HCEC 1CT (cell line): ENCODE results near the gene DLL4.
A peak's percentile ranks its signal among the peaks of the same experiment; 100 is the strongest.
"Not testable (repeated sequence)": the region's sequence is repeated elsewhere in the genome, so short reads cannot be mapped to it uniquely, and the experiment has no call there.

Experiments used
- DNase-seq: peaks from one replicate; pipeline ENCODE4 v3.0.0-alpha.2; 2017

DLL4 gene

GRCh38 chr15:40961740-40962139, 32.6 kb downstream of the DLL4 start:
- DNase-seq = not testable (repeated sequence)

DNA sequence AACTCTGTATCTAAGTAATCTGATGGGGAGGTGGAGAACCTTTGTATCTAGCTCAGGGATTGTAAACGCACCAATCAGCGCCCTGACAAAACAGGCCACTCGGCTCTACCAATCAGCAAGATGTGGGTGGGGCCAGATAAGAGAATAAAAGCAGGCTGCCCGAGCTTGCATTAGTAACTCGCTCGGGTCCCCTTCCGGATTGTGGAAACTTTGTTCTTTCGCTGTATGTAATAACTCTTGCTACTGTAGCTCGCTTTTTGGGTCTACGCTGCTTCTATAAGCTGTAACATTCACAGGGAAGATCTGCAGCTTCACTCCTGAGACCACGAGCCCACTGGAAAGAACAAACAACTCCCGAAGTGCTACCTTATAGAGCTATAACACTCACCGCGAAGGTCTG, 33.2 kb downstream of the DLL4 start:
- DNase-seq = not testable (repeated sequence)

DNA sequence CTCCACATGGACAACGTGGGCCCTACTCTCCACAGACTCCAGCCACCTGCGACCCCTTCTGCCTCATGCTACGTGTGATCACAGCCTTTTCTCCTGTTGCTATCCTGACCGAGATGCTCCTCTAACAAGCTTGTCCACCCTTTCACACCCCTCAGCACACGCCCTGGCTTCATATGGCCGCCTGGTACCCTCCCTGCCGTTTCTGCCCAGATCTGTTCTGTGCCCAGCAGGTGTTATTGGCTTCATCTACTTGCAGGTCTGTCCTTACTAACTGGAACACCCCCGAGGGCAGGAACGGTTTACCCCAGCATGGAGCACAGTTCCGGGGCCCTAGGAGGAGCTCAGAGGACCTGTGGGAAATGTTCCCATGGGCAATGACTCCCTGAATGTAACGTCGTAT, 34.1 kb downstream of the DLL4 start:
- DNase-seq = no peak

- DNase-seq = no peak
These were observed 34.9 kb downstream of the DLL4 start for GRCh38 chr15:40964006-40964405.

DNA sequence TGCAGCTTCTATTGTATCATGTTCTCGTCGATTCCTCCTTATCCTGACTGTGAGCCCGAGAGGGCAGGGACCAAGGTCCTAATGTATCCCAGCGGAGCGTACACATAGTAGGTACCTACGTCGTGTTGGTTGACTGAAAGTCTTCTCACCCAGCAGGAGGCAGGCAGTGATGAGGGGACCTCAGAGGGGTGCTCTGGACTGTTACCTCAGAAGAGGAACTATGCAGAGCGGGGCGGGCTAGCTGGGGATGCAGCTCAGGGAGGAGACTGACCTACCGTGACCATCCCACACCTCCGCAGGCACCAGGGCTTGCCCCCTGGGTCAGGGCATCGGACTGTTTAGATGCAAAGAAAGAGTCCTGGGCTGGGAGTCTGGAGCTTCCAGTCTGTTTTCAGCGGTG, 35.5 kb downstream of the DLL4 start:
- no peak for DNase-seq

GRCh38 chr15:40968290-40969085, 39.3 kb downstream of the DLL4 start:
- no peak for DNase-seq

DNA sequence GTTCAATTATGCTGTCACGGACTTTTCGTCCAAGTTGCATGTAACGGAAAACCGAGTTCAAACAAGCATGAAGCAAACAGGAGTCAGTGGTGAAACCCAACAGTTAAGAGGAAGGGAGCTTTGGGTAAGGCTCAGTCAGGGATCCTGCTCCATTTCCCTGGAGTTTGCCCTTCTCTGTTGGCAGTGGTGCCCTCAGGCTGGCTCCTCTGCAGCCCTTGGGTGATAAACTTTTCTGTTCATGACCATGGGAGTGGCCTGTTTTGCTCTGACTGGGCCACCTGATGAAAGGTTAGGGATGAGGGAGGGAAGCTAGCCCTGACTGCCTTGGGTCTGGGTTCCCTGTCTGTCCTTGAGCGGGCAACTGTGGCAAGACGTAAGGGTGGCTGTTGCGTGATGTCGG, 40.2 kb downstream of the DLL4 start:
- DNase-seq = no peak

DNA sequence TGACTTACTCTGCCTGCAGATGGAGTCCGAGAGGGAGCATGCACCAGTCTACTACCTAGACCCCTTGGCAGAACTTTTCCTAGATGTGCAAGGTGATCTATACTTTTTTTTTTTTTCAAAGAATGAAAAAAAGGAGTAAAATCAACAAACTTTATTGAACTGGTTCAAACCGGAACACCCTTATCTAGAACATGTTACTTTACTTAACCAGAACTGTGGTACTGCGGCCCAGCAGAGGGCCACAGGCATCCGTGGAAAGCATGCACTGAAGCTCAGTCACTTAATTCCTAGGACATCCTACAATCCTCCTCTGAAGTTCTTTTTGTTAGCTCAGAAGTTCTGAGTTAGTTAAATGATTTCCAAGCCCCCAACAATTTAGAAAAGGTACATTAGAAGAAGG, 45.7 kb downstream of the DLL4 start:
- no peak for DNase-seq

- DNase-seq = no peak
These were observed 47.7 kb downstream of the DLL4 start for GRCh38 chr15:40976819-40977218.

DNA sequence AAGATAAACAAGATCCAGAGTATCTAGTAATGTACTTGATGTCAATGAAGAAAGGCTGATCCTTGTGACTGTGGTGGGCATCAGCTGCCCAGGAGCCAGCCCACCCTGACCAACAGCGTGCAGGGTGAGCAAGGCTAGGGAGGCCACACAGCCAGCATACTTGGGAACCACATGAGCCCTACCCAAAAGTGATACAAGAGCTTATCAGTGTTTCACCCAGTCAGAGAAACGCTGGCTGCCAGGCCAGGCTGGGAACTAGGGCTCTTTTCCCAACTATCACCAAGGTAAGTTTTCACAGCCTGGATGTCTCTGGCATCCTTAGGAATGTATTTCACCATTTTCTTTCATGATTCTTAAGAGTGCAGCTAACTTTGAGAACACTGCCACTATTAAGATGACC, 49.0 kb downstream of the DLL4 start:
- no peak for DNase-seq

DNA sequence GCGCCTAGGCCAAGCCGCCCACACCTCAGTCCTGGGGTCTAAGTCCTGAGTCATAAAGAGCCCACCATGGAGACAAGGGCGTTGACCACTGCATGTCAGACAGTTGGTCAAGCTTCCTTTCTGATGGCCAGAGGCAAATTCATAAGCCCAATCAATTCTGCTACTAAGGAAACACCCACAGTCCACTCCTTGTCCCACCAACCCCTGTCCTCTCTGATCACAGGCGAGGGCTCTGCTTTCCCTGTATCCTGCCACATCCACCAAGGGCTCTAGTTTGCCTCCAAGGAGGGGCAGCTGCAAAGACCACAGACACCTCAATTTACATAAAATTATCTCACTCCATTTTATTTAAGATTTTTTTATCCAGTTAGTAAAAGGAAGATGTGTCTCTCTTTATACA, 49.4 kb downstream of the DLL4 start:
- no peak for DNase-seq

DNA sequence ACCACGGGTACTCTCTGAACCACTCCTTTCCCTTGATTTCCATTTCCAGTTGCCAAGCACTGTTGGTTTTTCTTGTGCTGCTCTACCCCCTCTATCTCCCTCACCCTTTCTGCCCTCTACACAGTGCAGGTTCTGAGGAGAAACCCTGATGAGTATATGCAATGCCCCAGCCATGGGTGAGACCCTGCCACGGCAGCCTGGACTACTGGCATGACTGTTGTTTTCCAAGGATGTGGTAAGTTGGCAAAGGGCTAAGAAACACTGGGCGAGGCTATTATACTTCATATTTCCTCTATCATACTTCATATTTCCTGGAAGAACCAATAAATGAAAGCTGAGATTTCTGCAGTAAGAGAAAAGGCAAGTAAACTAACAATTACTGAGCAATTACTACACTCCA, 52.0 kb downstream of the DLL4 start:
- DNase-seq = no peak

GRCh38 chr15:40982855-40983254, 53.7 kb downstream of the DLL4 start:
- DNase-seq = peak; percentile 94

- no peak for DNase-seq
These were observed 55.3 kb downstream of the DLL4 start for GRCh38 chr15:40984406-40984805.

GRCh38 chr15:40984964-40985363, 55.8 kb downstream of the DLL4 start:
- peak; percentile 96 for DNase-seq

DNA sequence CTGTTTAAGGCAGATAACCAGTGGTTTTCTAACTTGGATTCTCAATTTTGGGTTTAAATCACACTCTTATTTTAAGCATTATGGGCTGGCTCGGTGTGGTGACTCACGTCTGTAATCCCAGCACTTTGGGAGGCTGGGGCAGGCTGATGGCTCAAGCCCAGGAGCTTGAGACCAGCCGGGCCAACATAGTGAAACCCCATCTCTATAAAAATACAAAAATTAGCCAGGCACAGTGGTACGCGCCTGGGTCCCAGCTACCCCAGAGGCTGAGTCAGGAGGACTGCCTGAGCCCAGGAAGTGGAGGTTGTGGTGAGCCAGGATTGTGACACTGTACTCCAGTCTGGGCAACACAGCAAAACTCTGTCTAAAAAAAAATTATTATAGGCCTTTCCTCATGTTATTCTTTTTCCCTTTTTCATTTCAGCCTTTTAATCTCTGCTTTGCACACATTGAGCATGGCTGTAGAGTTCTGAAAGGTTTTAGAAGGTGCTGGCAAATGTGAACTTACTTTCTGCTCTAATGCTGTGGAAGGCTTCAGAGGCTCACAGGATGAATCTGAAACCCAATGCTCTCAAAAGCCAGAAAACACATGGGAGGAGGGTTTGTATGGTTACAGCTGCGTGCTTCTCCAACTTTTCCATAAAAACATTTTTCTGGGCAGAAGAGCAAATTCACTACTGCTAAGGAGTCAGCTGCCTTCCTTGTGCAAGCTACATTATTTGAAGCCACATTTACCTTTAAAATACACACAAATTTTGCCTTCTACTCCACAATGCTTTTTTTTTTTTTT, 56.6 kb downstream of the DLL4 start:
- DNase-seq = peak; percentile 74

DNA sequence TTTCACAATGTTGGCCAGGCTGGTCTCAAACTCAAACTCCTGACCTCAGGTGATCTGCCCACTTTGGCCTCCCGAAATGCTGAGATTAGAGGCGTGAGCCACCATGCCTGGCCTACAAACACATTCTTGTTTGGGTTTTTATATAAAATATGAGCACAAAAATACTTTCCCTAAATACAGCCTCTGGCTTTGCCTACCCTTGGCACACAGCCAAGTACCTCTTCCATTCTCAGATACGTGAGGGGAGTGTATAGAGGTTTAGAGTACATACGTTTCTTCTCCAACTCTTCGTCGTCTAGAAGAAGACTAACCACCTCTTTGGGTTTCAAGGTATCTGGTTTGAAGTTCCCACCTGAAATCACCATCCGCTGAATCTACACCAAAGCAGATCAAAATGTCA, 57.7 kb downstream of the DLL4 start:
- DNase-seq = no peak

DNA sequence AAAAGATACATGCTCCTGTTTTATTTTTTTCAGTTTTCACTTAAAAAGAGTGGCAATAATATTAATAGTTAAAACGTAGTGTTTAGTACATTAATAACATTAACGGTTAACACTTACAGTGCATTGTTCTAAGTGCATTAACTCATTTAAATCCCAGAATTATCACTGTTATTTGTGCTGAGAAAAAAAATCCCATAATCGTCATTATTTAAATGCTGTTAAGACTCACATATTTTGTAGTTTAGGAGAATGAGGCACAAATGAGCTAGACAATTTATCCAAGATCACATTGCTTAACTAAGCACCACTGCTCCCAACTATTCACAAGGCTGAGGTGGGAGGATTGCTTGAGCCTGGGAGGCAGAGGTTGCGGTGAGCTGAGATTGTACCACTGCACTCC, 59.0 kb downstream of the DLL4 start:
- DNase-seq = no peak
